GM23248 (cell line): ENCODE results near the gene NDUFS5.
"Not testable (repeated sequence)": the region's sequence is repeated elsewhere in the genome, so short reads cannot be mapped to it uniquely, and the experiment has no call there.

ENCODE experiments used
- EZH2 ChIP-seq: fragments of 200-600 bp; sonication (generic); IDR thresholded peaks from 2 replicates; pipeline ENCODE4 v1.6.1; 2018; ENCODE audit warnings: antibody characterized with exemption, mild to moderate bottlenecking; ENCODE audit not compliant: insufficient read depth, poor library complexity, severe bottlenecking
- EZH2phosphoT487 ChIP-seq: fragments of 200-600 bp; sonication (generic); IDR thresholded peaks from 2 replicates; pipeline ENCODE4 v1.6.1; 2018; ENCODE audit warnings: antibody characterized with exemption, moderate library complexity, mild to moderate bottlenecking, low read depth; ENCODE audit not compliant: insufficient read depth

DNA sequence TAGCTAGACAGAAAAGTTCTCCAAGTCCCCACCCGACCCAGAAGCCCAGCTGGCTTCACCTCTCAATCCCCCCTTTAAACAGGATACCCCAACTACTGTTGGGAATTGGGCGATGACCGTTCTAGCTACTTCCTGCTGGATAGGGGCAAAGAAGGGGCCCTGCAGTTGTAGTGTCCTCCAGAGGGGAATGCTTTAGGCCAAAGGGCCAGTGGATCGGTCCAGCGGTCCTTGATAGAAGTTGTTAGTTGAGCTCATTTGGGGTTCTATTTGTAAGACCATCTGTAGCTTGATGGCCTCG is 48.0 kb upstream of the NDUFS5 start:
- TF ChIP-seq EZH2phosphoT487, EZH2: not testable (repeated sequence)
